Neural progenitor cell (in vitro differentiated cells): ENCODE measurements around the gene TP53I13.

Experiments
- EZH2 ChIP-seq: fragments of 200-600 bp; sonication (generic); IDR thresholded peaks from 2 replicates; pipeline ENCODE4 v1.6.1; 2017; ENCODE audit warnings: antibody characterized with exemption, mild to moderate bottlenecking, moderate library complexity
- EZH2phosphoT487 ChIP-seq: fragments of 200-600 bp; sonication (generic); IDR thresholded peaks from 2 replicates; pipeline ENCODE4 v1.6.1; 2017; ENCODE audit warnings: antibody characterized with exemption
- TF ChIP-seq, protein P1 (sequence below): fragments of 200-600 bp; sonication (generic); IDR thresholded peaks from 2 replicates; pipeline ENCODE4 v1.5.1; 2017; ENCODE audit warnings: antibody characterized with exemption, mild to moderate bottlenecking

DNA sequence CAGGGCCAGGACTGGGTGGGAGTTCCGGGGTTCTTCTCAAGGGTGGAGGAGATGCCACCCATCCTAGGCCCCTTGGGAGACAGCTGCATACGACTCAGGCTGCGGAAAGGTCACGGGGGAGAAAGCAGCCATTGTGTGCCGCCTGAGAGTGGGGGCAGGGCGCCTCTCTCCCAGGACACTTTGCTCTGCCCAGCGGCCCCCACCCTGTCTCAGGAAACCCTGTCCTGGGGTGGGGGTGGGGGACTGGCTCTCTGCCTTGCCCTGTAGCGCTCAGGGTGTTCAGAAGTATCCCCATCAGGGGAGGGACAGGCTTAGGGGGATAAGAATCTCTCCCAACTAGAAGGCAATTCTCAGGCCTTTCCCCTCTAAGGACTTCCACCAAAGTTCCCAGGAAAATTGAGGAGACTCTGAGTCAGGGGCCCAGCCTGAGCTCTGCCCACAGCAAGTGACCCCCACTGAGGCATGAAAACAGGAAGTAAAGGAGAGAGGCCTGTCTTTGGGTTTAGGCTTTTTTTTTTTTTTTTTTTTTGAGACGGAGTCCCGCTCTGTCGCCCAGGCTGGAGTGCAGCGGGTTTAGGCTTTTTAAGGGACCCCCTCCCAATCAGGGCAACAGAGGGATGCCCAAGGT, 16.1 kb downstream of the TP53I13 start:
- TF ChIP-seq EZH2, result no peak
- TF ChIP-seq, protein P1, sequence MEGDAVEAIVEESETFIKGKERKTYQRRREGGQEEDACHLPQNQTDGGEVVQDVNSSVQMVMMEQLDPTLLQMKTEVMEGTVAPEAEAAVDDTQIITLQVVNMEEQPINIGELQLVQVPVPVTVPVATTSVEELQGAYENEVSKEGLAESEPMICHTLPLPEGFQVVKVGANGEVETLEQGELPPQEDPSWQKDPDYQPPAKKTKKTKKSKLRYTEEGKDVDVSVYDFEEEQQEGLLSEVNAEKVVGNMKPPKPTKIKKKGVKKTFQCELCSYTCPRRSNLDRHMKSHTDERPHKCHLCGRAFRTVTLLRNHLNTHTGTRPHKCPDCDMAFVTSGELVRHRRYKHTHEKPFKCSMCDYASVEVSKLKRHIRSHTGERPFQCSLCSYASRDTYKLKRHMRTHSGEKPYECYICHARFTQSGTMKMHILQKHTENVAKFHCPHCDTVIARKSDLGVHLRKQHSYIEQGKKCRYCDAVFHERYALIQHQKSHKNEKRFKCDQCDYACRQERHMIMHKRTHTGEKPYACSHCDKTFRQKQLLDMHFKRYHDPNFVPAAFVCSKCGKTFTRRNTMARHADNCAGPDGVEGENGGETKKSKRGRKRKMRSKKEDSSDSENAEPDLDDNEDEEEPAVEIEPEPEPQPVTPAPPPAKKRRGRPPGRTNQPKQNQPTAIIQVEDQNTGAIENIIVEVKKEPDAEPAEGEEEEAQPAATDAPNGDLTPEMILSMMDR, result no peak
- TF ChIP-seq EZH2phosphoT487, result no peak
